ENCODE results near the gene CFAP126.

DNA sequence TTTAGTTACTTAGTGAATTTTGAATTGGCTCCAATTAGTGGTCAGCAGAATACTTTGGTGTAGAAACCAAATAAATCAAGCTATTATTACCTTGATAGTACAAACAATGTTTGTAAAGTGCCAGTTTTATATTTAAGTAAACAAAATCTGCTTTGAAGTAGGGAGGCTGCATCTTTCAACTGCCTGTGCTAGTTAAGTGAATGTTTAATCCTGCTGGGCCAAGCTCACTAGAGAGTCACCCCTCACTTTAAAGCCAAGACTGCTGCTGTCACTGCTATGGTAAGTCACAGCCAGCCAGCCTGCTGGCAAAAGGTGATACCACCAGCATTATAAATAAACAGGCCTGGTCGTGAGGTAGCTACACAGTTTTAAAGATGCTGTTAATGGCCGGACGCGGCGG lies 10.3 kb upstream of the CFAP126 start:
- TF ChIP-seq, protein P1, sequence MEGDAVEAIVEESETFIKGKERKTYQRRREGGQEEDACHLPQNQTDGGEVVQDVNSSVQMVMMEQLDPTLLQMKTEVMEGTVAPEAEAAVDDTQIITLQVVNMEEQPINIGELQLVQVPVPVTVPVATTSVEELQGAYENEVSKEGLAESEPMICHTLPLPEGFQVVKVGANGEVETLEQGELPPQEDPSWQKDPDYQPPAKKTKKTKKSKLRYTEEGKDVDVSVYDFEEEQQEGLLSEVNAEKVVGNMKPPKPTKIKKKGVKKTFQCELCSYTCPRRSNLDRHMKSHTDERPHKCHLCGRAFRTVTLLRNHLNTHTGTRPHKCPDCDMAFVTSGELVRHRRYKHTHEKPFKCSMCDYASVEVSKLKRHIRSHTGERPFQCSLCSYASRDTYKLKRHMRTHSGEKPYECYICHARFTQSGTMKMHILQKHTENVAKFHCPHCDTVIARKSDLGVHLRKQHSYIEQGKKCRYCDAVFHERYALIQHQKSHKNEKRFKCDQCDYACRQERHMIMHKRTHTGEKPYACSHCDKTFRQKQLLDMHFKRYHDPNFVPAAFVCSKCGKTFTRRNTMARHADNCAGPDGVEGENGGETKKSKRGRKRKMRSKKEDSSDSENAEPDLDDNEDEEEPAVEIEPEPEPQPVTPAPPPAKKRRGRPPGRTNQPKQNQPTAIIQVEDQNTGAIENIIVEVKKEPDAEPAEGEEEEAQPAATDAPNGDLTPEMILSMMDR (IDR thresholded peaks at IDR 0.05): no peak
- TF ChIP-seq POLR2A (IDR thresholded peaks at IDR 0.05): no peak
